ENCODE results near the gene FAM222B.
A peak's percentile ranks its signal among the peaks of the same experiment; 100 is the strongest.

The FAM222B gene

DNA sequence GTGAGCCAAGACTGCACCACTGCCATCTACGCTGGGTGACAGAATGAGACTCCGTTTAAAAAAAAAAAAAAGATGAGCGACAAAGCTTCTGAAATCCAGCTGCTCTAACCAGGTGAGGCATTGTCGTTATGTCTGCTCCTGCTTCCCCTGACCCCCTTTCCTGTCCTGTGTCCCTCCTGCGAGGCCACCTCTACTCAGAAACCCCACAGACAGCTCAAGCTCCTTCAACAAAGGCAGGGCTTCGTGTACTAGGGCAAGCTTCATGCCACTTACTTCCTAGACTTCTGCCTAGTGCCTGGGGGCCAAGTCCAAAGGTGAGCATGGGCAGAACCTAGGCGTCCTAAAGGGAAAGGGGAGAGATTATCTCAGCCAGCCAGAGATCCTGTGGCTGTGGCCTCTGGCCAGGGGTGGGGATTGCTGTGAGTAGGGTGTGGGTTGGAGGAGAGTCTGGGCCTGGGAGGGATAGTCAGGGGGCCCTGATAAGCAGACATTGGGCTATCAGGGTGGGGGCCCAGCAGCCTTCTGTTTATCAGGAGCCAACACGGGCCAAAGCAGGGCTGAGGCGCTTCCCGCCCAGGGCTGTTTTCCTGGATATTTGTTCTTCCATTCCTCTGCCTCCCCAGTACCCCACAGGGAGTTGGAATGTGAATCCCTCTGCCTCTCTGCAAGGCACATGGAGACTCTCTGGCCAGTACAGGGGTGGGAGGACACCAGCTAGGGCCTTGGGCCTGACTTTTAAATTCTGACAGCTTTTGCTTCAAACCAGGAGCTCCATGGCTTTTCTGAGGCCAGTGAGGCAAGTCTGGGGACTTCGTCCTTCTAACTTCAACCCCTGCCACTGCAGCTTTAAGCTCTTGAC lies 22.6 kb upstream of the FAM222B start:
- Histone ChIP-seq H3K4me1 (ENCODE audit: control insufficient read depth, insufficient read depth, low read length) (peaks cover 59% of the 10 kb centered on the region), H3K4me3 (ENCODE audit: low read length) (no peak overlapping the region), H3K27me3 (ENCODE audit: control insufficient read depth, insufficient read depth, low read length) (no peaks in the 10 kb centered on the region), H3K36me3 (ENCODE audit: control insufficient read depth, insufficient read depth, low read length) (peaks cover 3% of the 10 kb centered on the region), H3K9me3 (ENCODE audit: control insufficient read depth, low read length) (no peaks in the 10 kb centered on the region), H3K9ac (ENCODE audit: low read length) (peak overlapping the region; percentile 60)

DNA sequence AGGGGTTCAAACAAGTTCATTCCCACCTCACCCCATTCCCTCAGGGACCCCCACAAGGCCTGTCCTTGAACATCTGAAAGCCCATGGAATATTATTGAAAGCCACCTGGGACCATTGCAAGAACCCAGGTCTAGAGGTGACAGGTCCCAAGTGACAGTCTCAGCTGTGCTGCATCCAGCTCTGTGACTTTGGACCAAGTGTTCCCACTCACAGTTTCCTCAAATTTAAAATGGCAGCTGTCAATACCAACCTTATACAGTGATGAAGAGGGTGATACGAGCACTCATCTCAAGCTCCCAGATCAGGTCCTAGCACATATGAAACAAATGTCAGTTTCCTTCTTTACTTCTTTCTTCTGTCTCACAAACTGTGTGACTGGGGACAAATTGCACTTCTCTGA lies 21.4 kb upstream of the FAM222B start:
- Histone ChIP-seq H3K36me3 (ENCODE audit: control insufficient read depth, insufficient read depth, low read length) (peaks cover 5% of the 10 kb centered on the region), H3K9ac (ENCODE audit: low read length) (no peak overlapping the region), H3K9me3 (ENCODE audit: control insufficient read depth, low read length) (no peaks in the 10 kb centered on the region)

DNA sequence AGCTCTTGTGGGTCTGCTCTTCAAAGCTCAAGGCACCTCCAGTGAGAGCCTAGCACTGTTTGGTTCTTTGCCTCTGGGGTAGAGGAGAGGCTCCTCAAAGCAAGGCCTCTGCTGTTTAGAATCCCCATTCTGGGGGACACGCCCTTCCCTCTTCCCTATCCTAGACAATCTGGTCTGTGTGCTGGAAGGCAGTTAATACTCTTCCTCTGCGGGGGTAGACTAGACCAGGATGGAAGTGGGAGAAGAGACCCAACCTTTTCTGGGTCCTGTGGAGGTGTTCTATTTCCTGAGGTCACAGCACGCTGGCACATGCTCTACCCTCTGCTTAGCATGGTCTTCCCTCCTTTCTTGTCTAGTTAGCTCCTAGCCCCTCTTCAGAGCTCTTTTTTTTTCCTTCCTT lies 20.0 kb upstream of the FAM222B start:
- Histone ChIP-seq H3K36me3 (ENCODE audit: control insufficient read depth, insufficient read depth, low read length) (peaks cover 18% of the 10 kb centered on the region), H3K27me3 (ENCODE audit: control insufficient read depth, insufficient read depth, low read length) (no peaks in the 10 kb centered on the region), H3K4me1 (ENCODE audit: control insufficient read depth, insufficient read depth, low read length) (peaks cover 59% of the 10 kb centered on the region), H3K9me3 (ENCODE audit: control insufficient read depth, low read length) (no peaks in the 10 kb centered on the region), H3K4me3 (ENCODE audit: low read length) (no peak overlapping the region), H3K9ac (ENCODE audit: low read length) (peak overlapping the region; percentile 49)

More for the DNA sequence above, 21.4 kb upstream of the FAM222B start:
- H3K4me1 ChIP-seq (ENCODE audit: control insufficient read depth, insufficient read depth, low read length) = peaks cover 59% of the 10 kb centered on the region
- no peak overlapping the region for H3K4me3 ChIP-seq (ENCODE audit: low read length)
- H3K27me3 ChIP-seq (ENCODE audit: control insufficient read depth, insufficient read depth, low read length) = no peaks in the 10 kb centered on the region

- Histone ChIP-seq H3K4me1 (ENCODE audit: control insufficient read depth, insufficient read depth, low read length) (peaks cover 51% of the 10 kb centered on the region), H3K36me3 (ENCODE audit: control insufficient read depth, insufficient read depth, low read length) (peaks cover 18% of the 10 kb centered on the region), H3K9ac (ENCODE audit: low read length) (peak overlapping the region; percentile 49)
These were observed 19.0 kb upstream of the FAM222B start for GRCh38 chr17:28861393-28862203.

GRCh38 chr17:28860363-28860808 lies 17.8 kb upstream of the FAM222B start:
- peaks cover 43% of the 10 kb centered on the region for H3K4me1 ChIP-seq (ENCODE audit: control insufficient read depth, insufficient read depth, low read length)

More at GRCh38 chr17:28861393-28862203, 19.0 kb upstream of the FAM222B start:
- no peaks in the 10 kb centered on the region for H3K9me3 ChIP-seq (ENCODE audit: control insufficient read depth, low read length)
- peak overlapping the region; percentile 12 for H3K4me3 ChIP-seq (ENCODE audit: low read length)
- H3K27me3 ChIP-seq (ENCODE audit: control insufficient read depth, insufficient read depth, low read length) = no peaks in the 10 kb centered on the region

GRCh38 chr17:28858801-28859355 lies 16.3 kb upstream of the FAM222B start:
- Histone ChIP-seq H3K36me3 (ENCODE audit: control insufficient read depth, insufficient read depth, low read length) (peaks cover 21% of the 10 kb centered on the region), H3K4me3 (ENCODE audit: low read length) (no peak overlapping the region), H3K4me1 (ENCODE audit: control insufficient read depth, insufficient read depth, low read length) (peaks cover 34% of the 10 kb centered on the region), H3K27me3 (ENCODE audit: control insufficient read depth, insufficient read depth, low read length) (no peaks in the 10 kb centered on the region), H3K9me3 (ENCODE audit: control insufficient read depth, low read length) (no peaks in the 10 kb centered on the region), H3K9ac (ENCODE audit: low read length) (no peak overlapping the region)

More at GRCh38 chr17:28860363-28860808, 17.8 kb upstream of the FAM222B start:
- H3K36me3 ChIP-seq (ENCODE audit: control insufficient read depth, insufficient read depth, low read length) = peaks cover 21% of the 10 kb centered on the region
- H3K9me3 ChIP-seq (ENCODE audit: control insufficient read depth, low read length) = no peaks in the 10 kb centered on the region
- H3K27me3 ChIP-seq (ENCODE audit: control insufficient read depth, insufficient read depth, low read length) = no peaks in the 10 kb centered on the region
- H3K9ac ChIP-seq (ENCODE audit: low read length) = peak overlapping the region; percentile 22
- peak overlapping the region; percentile 41 for H3K4me3 ChIP-seq (ENCODE audit: low read length)

DNA sequence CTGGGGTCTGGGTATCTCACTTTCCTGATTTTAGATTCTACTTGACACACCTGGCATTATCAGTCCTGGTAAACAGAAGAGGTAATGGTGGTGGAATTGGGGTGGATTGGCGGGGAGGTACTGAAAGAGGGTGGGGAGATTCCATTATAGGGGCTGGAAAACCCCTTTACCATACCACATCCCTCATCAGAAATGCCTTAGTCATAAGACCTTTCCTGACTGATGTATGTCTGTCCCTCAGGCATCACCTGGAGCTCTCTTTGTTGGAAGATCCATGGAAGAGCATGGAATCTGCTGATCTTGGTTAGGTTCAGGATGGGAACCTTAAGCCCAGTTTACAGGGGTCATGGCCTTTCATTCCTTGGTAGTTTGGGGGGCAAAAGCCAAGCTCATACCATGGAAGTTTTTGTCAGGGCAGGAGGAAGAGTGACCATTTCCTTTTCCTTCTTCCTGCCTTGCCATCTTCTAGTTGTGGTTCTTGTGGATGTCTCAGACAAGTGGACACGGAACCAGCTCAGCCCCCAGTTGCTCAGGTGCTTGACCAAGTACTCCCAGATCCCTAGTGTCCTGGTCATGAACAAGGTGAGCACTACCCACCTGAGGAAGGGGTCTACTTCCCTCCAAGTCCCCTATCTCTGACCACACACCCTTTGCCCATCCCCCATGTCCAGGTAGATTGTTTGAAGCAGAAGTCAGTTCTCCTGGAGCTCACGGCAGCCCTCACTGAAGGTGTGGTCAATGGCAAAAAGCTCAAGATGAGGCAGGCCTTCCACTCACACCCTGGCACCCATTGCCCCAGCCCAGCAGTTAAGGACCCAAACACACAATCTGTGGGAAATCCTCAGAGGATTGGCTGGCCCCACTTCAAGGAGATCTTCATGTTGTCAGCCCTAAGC lies 15.6 kb upstream of the FAM222B start:
- no peaks in the 10 kb centered on the region for H3K27me3 ChIP-seq (ENCODE audit: control insufficient read depth, insufficient read depth, low read length)
- peaks cover 28% of the 10 kb centered on the region for H3K4me1 ChIP-seq (ENCODE audit: control insufficient read depth, insufficient read depth, low read length)
- H3K9ac ChIP-seq (ENCODE audit: low read length) = no peak overlapping the region
- H3K36me3 ChIP-seq (ENCODE audit: control insufficient read depth, insufficient read depth, low read length) = peaks cover 21% of the 10 kb centered on the region
- no peaks in the 10 kb centered on the region for H3K9me3 ChIP-seq (ENCODE audit: control insufficient read depth, low read length)
- H3K4me3 ChIP-seq (ENCODE audit: low read length) = no peak overlapping the region

DNA sequence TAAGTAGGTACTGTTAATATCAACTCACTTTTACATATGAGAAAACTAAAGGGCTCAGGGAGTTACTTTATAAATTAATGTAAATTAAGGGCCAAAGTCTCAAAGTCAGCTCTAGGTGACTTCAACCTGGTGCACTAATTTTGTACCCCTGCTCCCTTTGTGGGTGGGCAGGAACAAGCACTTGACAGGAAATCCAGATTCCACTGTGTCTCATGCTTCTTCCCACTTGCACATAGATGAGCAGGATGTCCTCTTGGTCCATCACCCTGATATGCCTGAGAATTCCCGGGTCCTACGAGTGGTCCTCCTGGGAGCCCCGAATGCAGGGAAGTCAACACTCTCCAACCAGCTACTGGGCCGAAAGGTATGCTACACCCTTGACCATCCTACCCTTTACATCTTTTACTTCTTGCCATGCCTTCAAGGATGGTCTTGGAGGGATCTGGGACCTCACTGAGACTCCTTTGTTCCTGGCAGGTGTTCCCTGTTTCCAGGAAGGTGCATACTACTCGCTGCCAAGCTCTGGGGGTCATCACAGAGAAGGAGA lies 13.5 kb upstream of the FAM222B start:
- H3K9ac ChIP-seq (ENCODE audit: low read length) = no peak overlapping the region
- H3K4me3 ChIP-seq (ENCODE audit: low read length) = no peak overlapping the region
- H3K36me3 ChIP-seq (ENCODE audit: control insufficient read depth, insufficient read depth, low read length) = peaks cover 21% of the 10 kb centered on the region
- H3K4me1 ChIP-seq (ENCODE audit: control insufficient read depth, insufficient read depth, low read length) = peaks cover 10% of the 10 kb centered on the region
- no peaks in the 10 kb centered on the region for H3K27me3 ChIP-seq (ENCODE audit: control insufficient read depth, insufficient read depth, low read length)
- no peaks in the 10 kb centered on the region for H3K9me3 ChIP-seq (ENCODE audit: control insufficient read depth, low read length)

DNA sequence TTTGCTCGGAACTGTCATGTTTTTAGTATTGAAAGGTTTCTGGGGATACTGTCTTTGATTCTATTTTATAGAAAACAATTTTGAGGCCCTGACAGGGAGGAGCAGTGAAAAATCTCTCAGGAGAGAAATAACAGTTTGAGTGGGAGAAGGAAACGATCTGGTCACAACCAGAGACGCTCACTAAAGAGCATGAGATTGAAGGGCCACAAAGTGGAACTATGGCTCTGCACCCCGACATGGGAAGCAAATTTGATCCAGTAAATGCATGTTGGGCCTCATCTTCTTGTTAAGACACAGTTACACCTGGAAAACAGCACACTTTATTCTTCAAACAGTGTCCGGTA lies 12.7 kb upstream of the FAM222B start:
- no peaks in the 10 kb centered on the region for H3K27me3 ChIP-seq (ENCODE audit: control insufficient read depth, insufficient read depth, low read length)
- peak overlapping the region; percentile 80 for H3K9ac ChIP-seq (ENCODE audit: low read length)
- H3K4me1 ChIP-seq (ENCODE audit: control insufficient read depth, insufficient read depth, low read length) = peaks cover 10% of the 10 kb centered on the region
- H3K4me3 ChIP-seq (ENCODE audit: low read length) = peak overlapping the region; percentile 56
- H3K36me3 ChIP-seq (ENCODE audit: control insufficient read depth, insufficient read depth, low read length) = peaks cover 19% of the 10 kb centered on the region
- no peaks in the 10 kb centered on the region for H3K9me3 ChIP-seq (ENCODE audit: control insufficient read depth, low read length)

DNA sequence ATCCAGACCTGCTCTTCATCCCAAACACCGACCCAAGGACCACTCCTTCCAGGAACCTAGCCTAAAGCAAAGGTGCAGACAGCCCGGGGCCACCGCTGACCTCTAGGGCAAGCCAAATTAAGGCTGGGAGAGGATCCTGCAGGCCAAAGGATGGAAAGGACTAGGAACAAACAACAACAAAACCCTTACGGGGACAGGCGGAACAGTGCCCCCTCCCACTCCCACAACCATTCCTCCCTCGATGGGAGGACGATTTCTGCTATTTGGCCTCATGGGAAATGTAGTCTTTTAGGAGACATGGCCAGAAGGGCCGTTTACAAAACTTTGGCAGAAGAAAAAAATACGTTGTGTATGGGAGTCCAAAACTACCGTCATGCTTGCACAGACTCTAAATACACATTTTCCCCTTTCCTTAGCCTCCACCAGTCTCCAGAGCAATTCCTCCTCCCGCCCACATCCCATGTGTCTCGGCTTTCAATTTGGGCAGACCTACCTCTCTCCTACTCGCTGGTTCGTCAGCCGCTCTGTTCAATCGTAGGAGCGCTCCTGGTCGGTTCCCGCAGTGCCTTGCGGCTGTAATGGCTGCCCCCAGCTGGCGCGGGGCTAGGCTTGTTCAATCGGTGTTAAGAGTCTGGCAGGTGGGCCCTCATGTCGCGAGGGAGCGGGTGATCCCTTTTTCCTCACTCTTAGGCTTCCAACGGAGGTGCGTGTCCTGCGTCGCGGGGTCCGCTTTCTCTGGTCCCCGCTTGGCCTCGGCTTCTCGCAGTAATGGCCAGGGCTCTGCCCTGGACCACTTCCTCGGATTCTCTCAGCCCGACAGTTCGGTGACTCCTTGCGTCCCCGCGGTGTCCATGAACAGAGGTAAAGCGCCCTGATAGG lies 12.1 kb upstream of the FAM222B start, which contains the start of gene ERAL1:
Gene ERAL1 (plus strand): TSS at position 560 of the 879 bp plus-strand sequence. CDS start 19 bp downstream, at position 579.
- Histone ChIP-seq H3K36me3 (ENCODE audit: control insufficient read depth, insufficient read depth, low read length) (peaks cover 17% of the 10 kb centered on the region), H3K9ac (ENCODE audit: low read length) (peak within 1 kb of the TSS; percentile 80), H3K27me3 (ENCODE audit: control insufficient read depth, insufficient read depth, low read length) (no peaks in the 10 kb centered on the region), H3K9me3 (ENCODE audit: control insufficient read depth, low read length) (no peaks in the 10 kb centered on the region), H3K4me3 (ENCODE audit: low read length) (peak within 1 kb of the TSS; percentile 56), H3K4me1 (ENCODE audit: control insufficient read depth, insufficient read depth, low read length) (peaks cover 10% of the 10 kb centered on the region)
